NCI-H82 treated with DMSO at 0.1 percent for 48 hours (cell line): ENCODE measurements around the gene AHI1.
"Not testable (repeated sequence)": the region's sequence is repeated elsewhere in the genome, so short reads cannot be mapped to it uniquely, and the experiment has no call there.

ENCODE experiments used
- DNase-seq: peaks from one replicate; lab custom pipeline; 2025; ENCODE audit not compliant: unreplicated experiment; lab: John Stamatoyannopoulos, UW

Gene AHI1

DNA sequence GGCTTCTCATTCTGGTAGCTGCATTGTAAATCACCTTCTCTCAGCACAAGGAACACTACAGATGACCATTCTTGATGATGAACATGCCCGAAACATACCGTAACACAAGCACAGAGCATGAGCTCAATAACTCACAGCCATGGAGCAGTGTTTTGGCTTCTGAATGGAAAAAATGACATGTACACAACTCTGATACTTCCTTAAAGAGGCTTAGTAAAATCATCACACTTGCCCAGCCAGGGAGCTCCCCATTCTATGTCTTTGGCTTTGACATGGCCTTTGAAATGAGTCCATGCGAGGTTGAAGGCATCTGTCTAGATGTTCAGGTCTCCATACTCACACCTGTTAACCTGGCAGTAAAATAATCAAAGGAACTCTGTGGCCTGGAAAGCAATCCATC is 228.8 kb downstream of the AHI1 start:
- DNase-seq, result no peak

DNA sequence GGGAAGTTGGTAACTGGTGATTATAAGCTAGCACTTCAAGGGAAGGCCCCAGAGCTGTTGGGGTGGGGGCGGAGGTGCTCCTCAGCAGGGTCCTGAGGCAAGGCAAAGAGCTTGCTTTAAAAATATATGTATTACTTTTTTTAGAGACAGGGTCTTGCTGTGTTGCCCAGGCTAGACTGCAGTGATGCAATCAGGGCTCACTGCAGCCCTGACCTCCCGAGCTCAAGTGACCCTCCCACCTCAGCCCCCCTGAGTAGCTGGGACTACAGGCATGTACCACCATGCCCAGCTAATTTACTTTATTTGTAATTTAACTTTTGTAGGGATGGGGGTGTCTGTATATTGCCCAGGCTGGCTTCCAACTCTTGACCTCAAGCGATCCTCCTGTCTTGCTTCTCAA is 229.3 kb downstream of the AHI1 start:
- no peak for DNase-seq

DNA sequence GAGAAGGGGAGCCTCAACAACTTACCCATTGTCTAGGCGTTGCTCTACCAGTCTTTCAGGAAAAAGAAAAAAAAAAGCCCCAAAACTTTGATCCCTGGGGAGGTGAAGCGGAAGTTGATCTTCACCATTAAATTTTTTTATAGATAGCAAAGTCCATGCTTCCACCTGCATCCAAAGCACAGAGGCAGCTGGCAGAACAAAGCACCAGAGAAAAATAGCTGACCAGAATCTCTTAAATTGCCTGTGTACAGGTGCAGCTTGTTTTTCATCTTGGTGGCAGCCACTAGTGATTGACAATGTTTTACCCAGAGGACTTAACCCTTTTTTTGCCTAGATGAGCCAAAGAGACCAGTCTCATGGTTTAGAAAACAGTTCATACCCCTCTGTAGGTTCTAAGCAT is 230.5 kb downstream of the AHI1 start:
- no peak for DNase-seq

GRCh38 chr6:135266675-135267074 is 230.9 kb downstream of the AHI1 start:
- no peak for DNase-seq

GRCh38 chr6:135265278-135265677 is 232.3 kb downstream of the AHI1 start:
- DNase-seq, result no peak

DNA sequence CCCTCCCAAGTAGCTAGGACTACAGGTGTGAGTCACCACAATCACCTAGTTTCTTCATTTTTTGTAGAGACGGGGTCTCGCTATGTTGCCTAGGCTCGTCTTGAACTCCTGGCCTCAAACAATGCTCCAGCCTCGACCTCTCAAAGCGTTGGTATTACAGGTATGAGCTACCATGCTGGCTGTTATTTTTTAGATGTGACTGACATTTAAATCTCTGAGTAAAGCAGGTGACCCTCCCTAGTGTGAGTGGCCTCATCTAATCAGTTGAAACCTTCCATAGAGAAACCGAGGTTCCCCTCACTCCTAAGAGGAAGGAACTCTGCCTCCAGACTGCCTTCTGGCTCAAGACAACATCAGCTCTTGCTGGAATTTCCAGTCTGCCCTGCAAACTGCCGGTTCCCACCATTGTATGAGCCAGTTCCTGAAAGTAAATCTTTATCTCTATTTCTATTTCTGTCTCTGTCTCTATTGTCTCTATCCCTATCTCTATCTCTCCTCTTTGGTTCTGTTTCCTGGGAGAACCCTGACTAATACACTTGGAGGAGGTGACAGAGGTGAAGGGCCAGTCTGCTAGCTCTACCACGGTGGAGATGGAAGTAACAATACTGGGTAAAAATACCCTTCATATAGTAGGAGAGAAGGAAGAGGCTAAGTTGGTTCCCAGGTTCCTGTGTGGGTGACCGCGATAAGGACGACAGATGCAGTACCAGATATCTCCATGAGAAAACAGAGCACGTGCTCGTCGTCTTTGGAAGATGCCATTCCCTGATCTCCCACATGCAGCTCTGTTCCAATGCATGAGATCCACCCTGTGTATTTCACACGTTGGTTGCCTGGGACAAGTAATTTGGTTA is 235.4 kb downstream of the AHI1 start:
- no peak for DNase-seq

DNA sequence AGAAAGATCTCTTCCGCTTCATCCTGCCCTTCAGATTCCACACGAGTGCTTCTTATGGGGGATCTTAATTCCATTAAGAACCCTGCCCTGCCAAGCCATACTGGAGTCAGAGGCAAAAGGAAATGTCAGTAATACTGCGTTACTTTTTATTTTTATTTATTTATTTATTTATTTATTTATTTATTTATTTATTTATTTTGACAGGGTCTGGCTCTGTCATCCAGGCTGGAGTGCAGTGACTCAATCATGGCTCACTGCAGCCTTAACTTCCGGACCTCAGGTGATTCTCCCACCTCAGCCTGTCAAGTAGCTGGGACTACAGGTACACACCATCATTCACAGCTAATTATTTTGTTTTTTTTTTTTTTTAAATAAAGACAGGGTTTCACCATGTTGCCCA is 236.9 kb downstream of the AHI1 start:
- DNase-seq, result no peak

GRCh38 chr6:135258970-135259369 is 238.6 kb downstream of the AHI1 start:
- no peak for DNase-seq

- no peak for DNase-seq
Measured at GRCh38 chr6:135257631-135258405, 239.7 kb downstream of the AHI1 start.

DNA sequence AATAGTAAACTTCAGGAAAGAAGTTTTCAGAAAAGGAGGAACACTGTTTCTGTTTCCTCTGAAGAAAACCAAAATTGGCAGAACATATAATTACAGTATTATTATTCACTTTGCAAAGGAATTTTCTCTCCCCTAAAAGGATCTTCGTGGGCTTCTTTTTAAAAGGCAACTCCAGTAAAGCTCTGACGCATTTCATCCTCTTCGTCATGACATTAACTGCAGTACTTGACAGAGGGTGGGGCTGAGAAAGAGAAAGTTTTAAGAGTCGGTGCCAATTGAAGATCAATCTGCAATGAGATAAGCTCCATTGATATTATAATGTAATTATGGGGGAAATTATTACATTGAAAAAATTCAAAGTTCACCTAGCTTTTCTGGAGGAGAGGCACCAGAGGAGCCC is 240.7 kb downstream of the AHI1 start:
- no peak for DNase-seq

- DNase-seq, result no peak
Measured at GRCh38 chr6:135254471-135254870, 243.1 kb downstream of the AHI1 start.

GRCh38 chr6:135251498-135252441 is 245.8 kb downstream of the AHI1 start:
- DNase-seq, result peak; percentile 19

- no peak for DNase-seq
Measured at GRCh38 chr6:135250751-135251497, 246.6 kb downstream of the AHI1 start.

GRCh38 chr6:135250234-135250633 is 247.3 kb downstream of the AHI1 start:
- no peak for DNase-seq

- not testable (repeated sequence) for DNase-seq
Measured at GRCh38 chr6:135246412-135247012, 251.0 kb downstream of the AHI1 start.

DNA sequence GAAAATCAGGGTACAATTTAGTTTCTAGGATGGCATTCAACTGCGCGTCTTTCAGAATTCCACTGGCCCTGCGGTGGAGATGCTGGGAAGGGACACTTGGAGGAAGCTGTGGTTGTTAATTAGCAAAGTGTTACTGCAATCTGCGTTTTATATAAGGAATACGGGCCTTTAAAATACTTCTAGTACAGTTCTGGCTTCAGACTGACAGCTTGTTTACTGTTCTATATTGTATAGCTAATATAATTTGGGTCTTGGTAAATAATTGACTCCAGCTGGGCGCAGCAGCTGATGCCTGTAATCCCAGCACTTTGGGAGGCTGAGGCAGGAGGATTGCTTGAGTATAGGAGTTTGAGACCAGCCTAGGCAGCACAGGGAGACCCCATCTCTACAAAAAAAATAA is 252.7 kb downstream of the AHI1 start:
- no peak for DNase-seq

DNA sequence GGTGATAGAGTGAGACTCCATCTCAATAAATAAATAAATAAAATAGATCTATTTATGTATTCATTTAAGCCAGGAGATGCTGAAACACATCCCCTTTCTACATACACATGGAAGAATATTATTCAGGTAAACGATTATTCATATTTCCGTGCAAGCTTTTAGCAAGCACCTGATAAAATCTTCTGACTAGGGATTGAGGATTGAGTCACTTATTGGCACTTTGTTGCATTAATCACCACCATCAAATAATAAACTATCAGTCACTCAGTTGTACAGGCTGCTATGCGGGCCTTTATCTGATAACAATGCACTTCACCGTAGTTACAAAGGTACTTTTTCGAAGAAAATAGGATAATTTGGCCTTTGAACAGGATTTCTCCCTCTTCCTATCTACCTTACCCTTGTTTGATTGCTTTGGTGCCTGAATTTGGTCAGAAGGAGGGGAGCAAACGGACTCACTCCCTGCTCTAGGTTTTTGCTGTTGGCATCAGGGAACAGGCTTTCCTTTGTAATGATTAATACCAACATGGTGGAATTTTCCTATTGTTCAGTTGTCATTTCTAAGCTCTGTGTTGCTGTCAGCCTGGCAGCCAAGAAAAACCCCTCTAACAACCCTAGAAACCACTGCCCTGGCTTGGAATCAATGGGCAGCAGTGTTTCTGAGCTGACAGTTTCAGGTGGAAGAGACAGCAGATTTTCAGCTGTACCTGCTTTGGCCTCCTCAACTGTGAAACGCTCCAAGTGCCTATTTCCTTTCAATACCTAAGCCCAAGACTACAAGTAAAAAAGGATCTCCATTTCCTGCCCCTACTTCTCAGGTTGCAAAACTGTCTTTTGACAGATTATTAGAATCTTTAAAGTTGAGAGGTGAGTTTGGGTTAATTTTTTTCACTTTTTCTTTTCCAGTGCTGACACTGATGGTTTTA is 253.4 kb downstream of the AHI1 start:
- DNase-seq, result no peak

DNA sequence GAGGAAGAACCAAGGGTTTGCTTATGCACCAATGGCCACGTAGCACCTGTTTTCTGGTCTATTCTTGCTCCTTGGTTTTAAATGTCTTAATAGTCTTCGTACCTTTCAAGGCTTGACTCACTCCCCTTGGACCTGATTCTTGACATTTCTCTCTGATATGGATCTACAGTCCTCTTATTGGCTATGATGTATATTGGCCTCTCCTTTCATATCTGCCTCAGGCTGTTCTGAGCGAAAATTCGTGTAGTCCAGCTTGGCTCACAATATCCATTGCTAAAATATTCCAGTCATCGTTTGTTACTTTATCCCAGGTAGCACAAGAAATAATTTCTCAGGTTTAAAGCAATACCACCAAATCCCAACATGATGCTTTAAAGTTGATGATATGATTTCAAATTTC is 256.8 kb downstream of the AHI1 start:
- DNase-seq, result no peak

DNA sequence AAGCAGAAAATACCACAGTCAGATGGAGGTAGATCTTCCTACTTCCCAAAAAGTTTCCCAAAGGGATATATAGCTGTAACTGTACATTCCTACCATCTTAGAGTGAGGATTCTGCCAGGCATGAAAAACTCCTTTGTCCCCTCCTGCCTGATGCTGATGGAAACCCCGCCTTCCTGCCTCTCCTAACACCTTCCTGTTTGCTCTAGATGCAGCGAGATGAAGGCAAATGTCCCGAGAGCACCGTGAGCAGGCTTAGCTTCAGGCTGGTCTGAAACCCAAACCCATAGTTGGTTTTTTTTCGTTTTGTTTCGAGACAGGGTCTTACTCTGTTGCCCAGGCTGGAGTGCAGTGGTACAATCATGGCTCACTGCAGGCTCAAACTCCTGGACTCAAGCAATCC is 260.8 kb downstream of the AHI1 start:
- no peak for DNase-seq
